Erythroblast (primary cell): ENCODE results near the gene OAS1.

ENCODE experiments used
- DNase-seq, 2 experiments: peaks; one replicate each; lab custom pipeline; 2025; lab: John Stamatoyannopoulos, UW
- GATA1 ChIP-seq: IDR thresholded peaks from 2 replicates; pipeline ENCODE4 v1.6.1; 2011; ENCODE audit warnings: low read depth, mild to moderate bottlenecking, control low read depth, low read length, moderate library complexity
- POLR2A ChIP-seq: IDR thresholded peaks from 2 replicates; pipeline ENCODE4 v1.6.1; 2011; ENCODE audit warnings: mild to moderate bottlenecking, low read length

Gene OAS1

DNA sequence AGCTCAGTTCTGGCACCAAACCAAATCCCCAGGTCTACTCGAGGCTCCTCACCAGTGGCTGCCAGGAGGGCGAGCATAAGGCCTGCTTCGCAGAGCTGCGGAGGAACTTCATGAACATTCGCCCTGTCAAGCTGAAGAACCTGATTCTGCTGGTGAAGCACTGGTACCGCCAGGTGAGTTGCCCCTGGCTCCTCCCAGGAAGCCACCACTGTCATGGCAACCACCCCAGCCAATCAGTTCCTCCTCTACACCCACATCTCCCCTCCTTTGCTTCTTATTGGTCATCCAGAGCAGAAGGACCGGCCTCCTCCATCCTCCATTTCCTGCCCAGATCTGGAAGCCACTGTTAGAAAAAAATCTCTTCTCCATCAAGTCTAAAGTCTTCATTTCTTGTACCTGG lies 54.3 kb downstream of the OAS1 start:
- TF ChIP-seq GATA1, result no peak
- no peak for TF ChIP-seq POLR2A
- no peak for DNase-seq

GRCh38 chr12:112961536-112961935 lies 54.8 kb downstream of the OAS1 start:
- no peak for TF ChIP-seq GATA1
- no peak for TF ChIP-seq POLR2A
- no peak for DNase-seq

DNA sequence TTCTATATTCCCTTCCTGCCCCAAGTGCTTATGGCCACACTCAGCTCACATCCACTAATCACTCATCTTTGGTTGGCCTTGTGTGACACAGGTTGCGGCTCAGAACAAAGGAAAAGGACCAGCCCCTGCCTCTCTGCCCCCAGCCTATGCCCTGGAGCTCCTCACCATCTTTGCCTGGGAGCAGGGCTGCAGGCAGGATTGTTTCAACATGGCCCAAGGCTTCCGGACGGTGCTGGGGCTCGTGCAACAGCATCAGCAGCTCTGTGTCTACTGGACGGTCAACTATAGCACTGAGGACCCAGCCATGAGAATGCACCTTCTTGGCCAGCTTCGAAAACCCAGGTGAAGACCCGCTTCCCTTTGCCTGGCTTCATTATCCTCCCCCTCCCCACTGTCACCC lies 55.8 kb downstream of the OAS1 start:
- no peak for DNase-seq
- no peak for TF ChIP-seq GATA1
- TF ChIP-seq POLR2A, result no peak

DNA sequence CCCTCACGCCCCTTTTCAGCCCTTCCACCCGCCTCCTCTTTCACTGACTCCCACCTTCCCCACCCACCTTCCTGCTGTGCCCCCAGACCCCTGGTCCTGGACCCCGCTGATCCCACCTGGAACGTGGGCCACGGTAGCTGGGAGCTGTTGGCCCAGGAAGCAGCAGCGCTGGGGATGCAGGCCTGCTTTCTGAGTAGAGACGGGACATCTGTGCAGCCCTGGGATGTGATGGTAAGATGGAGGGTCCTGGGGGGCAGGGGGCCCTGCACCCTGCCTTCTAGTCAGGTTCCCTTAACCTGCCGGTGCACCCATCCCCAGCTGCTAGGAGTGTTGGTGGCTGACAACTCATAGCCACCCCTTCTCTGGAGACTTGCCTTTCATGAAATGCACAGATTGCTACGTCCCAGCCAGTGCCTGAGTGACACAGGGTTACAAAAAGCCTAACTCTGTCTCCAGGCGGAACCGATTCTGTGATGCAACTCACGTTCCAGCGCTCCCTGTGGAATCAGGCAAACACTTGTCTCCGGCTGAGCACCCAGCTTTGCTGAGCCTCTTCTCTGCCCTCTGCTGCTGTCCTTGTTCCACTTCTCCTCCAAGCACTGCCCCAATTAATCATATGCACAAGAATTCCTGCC lies 56.6 kb downstream of the OAS1 start:
- TF ChIP-seq POLR2A (no peak), GATA1 (no peak)
- no peak for DNase-seq

GRCh38 chr12:112964067-112964670 lies 57.4 kb downstream of the OAS1 start:
- DNase-seq, result no peak
- no peak for TF ChIP-seq POLR2A
- TF ChIP-seq GATA1, result no peak

DNA sequence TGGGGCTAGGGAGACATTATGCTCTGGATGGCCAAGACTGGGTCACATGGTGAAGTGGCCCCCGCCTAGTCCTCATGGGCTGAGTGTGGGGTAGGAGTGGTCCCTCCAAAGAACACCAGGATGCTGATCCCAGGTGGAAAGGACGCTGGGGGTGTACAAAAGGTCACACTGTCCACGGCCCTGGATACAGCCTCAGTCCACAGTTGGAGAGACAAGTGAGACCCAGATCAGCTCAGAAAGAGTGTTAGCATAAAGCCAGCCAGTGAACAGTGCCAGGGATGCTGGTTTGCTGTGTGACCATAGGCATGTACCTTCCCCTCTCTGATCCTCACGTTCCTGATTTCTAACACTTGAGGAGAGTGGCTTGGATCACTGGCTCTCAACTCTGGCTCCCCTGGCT lies 58.2 kb downstream of the OAS1 start:
- no peak for DNase-seq
- no peak for TF ChIP-seq GATA1

GRCh38 chr12:112965643-112966042 lies 58.9 kb downstream of the OAS1 start:
- no peak for DNase-seq
- TF ChIP-seq GATA1, result no peak
- no peak for TF ChIP-seq POLR2A

GRCh38 chr12:112967306-112967705 lies 60.5 kb downstream of the OAS1 start:
- DNase-seq, result no peak
- no peak for TF ChIP-seq POLR2A
- TF ChIP-seq GATA1, result no peak

DNA sequence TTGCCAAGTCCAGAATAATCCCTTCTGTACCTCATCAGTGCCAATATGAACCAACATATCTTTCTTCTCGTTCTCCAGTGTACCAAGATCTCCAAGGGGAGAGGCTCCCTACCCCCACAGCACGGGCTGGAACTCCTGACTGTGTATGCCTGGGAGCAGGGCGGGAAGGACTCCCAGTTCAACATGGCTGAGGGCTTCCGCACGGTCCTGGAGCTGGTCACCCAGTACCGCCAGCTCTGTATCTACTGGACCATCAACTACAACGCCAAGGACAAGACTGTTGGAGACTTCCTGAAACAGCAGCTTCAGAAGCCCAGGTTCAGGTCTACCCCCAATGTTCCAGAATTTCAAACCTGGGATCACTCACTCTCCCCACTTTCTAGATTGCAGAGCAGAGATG lies 61.1 kb downstream of the OAS1 start:
- TF ChIP-seq POLR2A (no peak), GATA1 (no peak)

More for the DNA sequence above, 61.1 kb downstream of the OAS1 start:
- DNase-seq, result no peak
